ENCODE measurements around the gene CCNB1.
"Not testable (repeated sequence)": the region's sequence is repeated elsewhere in the genome, so short reads cannot be mapped to it uniquely, and the experiment has no call there.

CCNB1 gene

DNA sequence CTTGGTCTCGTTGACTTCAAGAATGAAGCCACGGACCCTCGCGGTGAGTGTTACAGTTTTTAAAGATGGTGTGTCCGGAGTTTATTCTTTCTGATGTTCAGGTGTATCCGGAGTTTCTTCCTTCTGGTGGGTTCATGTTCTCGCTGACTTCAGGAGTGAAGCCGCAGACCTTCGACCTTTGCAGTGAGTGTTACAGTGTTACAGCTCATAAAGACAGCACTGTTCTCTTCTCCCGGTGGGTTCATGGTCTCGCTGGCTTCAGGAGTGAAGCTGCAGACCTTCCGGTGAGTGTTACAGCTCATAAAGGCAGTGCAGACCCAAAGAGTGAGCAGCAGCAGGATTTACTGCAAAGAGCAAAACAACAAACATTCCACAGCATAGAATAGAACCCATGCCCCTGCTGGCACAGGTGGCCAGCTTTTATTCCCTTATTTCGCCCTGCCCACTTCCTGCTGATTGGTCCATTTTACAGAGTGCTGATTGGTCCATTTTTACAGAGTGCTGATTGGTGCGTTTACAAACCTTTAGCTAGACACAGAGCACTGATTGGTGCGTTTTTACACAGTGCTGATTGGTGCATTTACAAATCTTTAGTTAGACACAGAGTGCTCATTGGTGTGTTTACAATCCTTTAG, 14.8 kb downstream of the CCNB1 start:
- not testable (repeated sequence) for H3K4me3 ChIP-seq (ENCODE audit: low read depth, low read length)

GRCh38 chr5:69184621-69185020, 17.7 kb downstream of the CCNB1 start:
- H3K4me3 ChIP-seq (ENCODE audit: low read depth, low read length): no peak overlapping the region

GRCh38 chr5:69187342-69187741, 20.4 kb downstream of the CCNB1 start:
- no peak overlapping the region for H3K4me3 ChIP-seq (ENCODE audit: low read depth, low read length)

DNA sequence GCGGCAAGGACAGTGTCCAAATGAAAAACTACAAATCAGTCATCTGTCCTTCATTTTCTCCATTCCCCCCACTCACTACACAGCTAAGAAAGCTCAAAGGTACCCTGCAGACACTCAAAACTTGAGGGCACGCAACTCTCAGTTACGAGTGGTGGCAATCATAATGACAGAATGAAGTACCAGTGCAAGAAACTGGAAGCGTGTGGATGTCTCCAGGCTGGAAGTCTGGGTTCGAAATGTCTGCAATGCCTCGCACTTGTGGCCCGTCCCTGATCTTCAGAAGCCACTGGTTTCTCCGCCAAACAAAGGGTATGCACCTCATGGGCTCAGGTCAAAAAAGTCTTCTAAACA, 21.8 kb downstream of the CCNB1 start:
- H3K4me3 ChIP-seq (ENCODE audit: low read depth, low read length): peak overlapping the region; percentile 92

GRCh38 chr5:69189162-69190086, 22.5 kb downstream of the CCNB1 start, which contains the start of gene CENPH:
Gene CENPH (plus strand): TSS chr5:69189583. CDS start chr5:69189635, 52 bp downstream.
- H3K4me3 ChIP-seq (ENCODE audit: low read depth, low read length): peak within 1 kb of the TSS; percentile 92

DNA sequence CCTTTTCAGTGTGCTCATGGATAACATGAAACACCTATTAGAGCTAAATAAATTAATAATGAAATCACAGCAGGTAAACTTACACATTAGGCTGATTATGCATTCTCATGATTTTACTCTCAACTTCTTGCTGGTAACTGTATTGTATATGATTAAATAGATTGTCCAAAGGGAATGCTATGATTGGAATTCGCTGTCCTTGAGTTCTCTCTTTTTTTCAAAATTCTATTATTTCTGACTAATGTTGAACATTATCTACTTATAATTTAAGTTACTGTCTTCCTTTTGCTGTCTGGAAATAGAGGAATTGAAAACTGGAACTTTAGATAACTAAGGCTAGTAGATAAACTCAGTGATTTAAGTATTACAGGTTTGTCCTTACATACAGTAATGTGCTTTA, 35.5 kb downstream of the CCNB1 start:
- no peak overlapping the region for H3K4me3 ChIP-seq (ENCODE audit: low read depth, low read length)

GRCh38 chr5:69206528-69207190, 39.7 kb downstream of the CCNB1 start:
- H3K4me3 ChIP-seq (ENCODE audit: low read depth, low read length): no peak overlapping the region

DNA sequence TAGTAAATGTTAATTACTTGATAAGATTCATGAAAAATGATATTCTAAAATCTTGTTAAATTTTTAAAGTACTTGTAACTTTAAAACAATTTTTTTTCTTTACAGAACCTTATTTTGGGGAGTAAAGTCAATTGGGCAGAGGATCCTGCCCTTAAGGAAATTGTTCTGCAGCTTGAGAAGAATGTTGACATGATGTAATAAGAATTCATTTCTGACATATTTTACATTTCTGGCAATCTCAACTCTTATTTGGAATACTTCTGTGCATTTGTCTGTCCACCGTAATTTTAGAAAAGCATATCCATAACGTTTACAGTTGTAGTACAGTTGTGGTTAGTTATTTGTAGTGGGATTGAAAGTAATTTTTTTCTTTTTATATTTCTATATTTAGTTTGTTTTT, 42.7 kb downstream of the CCNB1 start:
- H3K4me3 ChIP-seq (ENCODE audit: low read depth, low read length): no peak overlapping the region

- no peak overlapping the region for H3K4me3 ChIP-seq (ENCODE audit: low read depth, low read length)
These were observed 44.2 kb downstream of the CCNB1 start for GRCh38 chr5:69211200-69211599.

DNA sequence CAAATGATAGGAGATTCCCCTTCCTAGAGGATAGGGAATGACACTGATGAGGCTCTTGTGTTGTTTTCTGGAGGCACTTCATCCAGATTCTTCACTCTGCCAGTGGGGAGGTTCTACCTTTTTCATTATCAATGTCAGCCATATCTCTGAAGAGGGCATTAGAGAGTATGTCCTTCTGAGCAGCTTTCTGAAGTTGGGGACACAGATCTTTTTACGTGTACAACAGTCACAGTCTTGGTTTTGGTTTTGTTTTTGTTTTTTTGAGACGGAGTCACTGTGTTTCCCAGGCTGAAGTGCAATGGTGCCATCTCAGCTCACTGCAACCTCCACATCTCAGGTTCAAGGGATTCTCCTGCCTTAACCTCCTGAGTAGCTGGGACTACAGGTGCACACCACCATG, 45.1 kb downstream of the CCNB1 start:
- no peak overlapping the region for H3K4me3 ChIP-seq (ENCODE audit: low read depth, low read length)

- H3K4me3 ChIP-seq (ENCODE audit: low read depth, low read length): no peak overlapping the region
These were observed 46.7 kb downstream of the CCNB1 start for GRCh38 chr5:69213513-69214215.

DNA sequence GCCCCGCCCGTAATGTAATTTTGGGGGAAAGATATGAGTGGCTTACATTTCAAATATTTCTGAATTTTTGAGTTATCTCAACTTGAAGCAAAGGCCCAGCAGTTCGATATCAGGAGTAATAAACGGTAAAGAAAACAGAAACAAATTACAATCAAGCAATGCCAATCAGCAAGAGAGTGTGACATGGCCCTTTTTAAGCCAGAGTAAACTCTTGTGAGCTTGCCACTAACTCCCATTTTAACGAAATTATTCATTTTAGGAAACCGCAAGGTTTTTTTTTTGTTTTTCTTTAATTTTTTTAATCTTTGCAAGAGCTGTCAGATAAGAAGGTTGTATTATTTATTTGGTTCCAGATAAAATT, 50.2 kb downstream of the CCNB1 start:
- peak overlapping the region; percentile 95 for H3K4me3 ChIP-seq (ENCODE audit: low read depth, low read length)

DNA sequence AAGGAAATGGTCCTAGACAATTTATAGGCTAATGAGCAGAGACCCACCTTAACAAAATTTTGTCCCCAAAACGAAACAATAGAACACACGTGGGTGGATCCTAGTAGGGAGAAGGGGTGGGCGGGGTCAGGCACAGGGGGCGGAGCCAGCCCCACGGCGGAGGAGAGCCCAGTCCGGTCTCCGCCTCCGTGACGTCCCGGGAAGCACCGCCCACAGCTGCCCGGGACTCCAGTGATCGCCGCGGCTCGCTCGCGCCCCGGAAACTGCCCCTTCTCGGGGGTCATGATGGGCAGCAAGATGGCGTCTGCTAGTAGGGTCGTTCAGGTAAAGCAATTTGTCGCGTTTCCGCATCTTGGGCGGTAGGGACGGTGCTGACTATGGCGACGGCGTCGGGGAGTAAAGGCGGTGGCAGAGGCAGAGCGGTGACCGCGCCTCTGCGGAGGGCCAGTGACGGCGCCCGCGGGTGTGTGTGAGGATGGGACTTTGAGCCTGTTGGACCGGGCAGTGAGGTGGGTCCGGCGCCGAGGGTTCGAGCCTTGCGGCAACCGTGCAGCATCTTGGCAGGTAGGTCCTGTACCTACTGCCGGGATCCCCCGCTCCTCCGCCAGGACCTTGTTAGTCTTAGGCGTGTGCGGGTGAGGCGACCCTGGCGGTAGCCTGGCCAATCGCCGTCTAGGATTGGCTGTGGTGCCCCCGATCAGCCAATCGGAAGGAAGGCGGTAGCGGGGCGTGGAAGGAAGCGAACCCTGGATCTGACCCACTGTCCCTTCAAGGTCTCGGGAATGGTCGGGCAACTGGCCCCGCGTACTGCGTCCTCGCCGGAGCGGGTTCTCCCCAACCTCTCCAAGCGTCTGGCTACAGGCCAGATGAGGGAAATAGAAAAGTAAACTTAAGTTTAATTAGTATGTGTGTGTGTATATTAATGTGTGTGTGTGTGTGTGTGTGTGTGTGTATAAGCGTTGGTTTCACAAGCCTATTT, 50.9 kb downstream of the CCNB1 start:
- H3K4me3 ChIP-seq (ENCODE audit: low read depth, low read length): peak overlapping the region; percentile 95

GRCh38 chr5:69219939-69220338, 53.0 kb downstream of the CCNB1 start:
- no peak overlapping the region for H3K4me3 ChIP-seq (ENCODE audit: low read depth, low read length)

- H3K4me3 ChIP-seq (ENCODE audit: low read depth, low read length): not testable (repeated sequence)
These were observed 53.4 kb downstream of the CCNB1 start for GRCh38 chr5:69220371-69220770.

- H3K4me3 ChIP-seq (ENCODE audit: low read depth, low read length): not testable (repeated sequence)
These were observed 53.9 kb downstream of the CCNB1 start for GRCh38 chr5:69220833-69221232.

- H3K4me3 ChIP-seq (ENCODE audit: low read depth, low read length): no peak overlapping the region
These were observed 57.6 kb downstream of the CCNB1 start for GRCh38 chr5:69224520-69224919.

GRCh38 chr5:69225860-69226259, 58.9 kb downstream of the CCNB1 start:
- H3K4me3 ChIP-seq (ENCODE audit: low read depth, low read length): no peak overlapping the region
